Sigmoid colon (tissue), 4 donors: Measurements from ENCODE around the gene HSFX3.

Experiments used
- EP300 ChIP-seq, 4 donors: sonication (generic); formaldehyde crosslinking; IDR thresholded peaks; one replicate each; pipeline ENCODE4 v1.6.1; 2017; ENCODE audit warnings: antibody characterized with exemption in 4 of 4
- POLR2A ChIP-seq, 2 donors: fragments of 450-650 bp; IDR thresholded peaks; one replicate each; pipeline ENCODE4 v1.6.1; 2016; ENCODE audit warnings: antibody characterized with exemption in 2 of 2, mild to moderate bottlenecking in 2 of 2, moderate library complexity in 2 of 2
- TF ChIP-seq, protein P1 (sequence below), 4 experiments: fragments of 450-650 bp in 3 of 4; fragments of 200-600 bp in 1 of 4; IDR thresholded peaks; one replicate each; pipeline ENCODE4 v1.5.1; 2016 to 2019; ENCODE audit warnings: antibody characterized with exemption in 4 of 4, mild to moderate bottlenecking in 3 of 4, moderate library complexity in 2 of 4

DNA sequence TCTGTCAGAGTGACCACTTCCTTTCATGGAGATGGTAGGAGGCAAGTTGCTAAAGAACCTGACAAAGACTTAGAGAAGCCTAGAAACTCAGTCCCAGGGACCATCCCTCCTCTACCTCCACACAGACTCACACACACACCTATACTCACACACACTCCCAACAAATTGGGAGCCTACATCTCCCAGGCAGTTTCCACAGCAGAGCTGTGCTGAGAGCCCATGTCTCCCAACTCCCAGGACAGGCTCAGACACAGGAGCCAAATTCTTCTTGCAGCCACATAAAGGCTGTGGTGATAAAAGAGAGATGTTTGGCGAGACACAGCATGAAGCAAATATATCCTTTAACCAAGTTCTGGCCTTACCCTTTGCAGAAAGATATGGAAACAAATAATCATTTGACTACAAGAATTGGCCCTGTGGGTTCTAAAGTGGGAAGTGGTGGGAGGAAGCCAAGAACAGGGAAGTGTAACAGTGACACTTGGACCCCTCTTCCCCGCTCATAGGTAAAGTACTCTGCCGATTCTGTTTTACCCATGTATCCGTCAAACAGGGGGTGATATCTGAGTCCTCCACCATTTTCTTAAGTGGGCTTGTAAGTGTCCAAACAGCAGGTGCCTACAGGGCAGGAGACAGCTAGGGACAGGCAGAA lies 33.6 kb downstream of the HSFX3 start:
- TF ChIP-seq POLR2A (IDR thresholded peaks at IDR 0.05): no peak
- TF ChIP-seq, protein P1, sequence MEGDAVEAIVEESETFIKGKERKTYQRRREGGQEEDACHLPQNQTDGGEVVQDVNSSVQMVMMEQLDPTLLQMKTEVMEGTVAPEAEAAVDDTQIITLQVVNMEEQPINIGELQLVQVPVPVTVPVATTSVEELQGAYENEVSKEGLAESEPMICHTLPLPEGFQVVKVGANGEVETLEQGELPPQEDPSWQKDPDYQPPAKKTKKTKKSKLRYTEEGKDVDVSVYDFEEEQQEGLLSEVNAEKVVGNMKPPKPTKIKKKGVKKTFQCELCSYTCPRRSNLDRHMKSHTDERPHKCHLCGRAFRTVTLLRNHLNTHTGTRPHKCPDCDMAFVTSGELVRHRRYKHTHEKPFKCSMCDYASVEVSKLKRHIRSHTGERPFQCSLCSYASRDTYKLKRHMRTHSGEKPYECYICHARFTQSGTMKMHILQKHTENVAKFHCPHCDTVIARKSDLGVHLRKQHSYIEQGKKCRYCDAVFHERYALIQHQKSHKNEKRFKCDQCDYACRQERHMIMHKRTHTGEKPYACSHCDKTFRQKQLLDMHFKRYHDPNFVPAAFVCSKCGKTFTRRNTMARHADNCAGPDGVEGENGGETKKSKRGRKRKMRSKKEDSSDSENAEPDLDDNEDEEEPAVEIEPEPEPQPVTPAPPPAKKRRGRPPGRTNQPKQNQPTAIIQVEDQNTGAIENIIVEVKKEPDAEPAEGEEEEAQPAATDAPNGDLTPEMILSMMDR (IDR thresholded peaks at IDR 0.05): no peak
- TF ChIP-seq EP300 (IDR thresholded peaks at IDR 0.05): no peak
